Adrenal gland (tissue), 12 donors: ENCODE measurements around the gene SHTN1. TPM values are rescaled to one million over a fixed set of nuclear protein-coding genes. Genes with fewer than 3 reads are reported as not detected.

Experiments
- DNase-seq, 7 donors: peaks; one replicate each; pipeline ENCODE4 v3.0.0-alpha.2; 2019 to 2020
- H3K27ac ChIP-seq, 5 donors: fragments of 200-600 bp; sonication (generic) in 4 of 5; 1 replicate in 3 of 5; 2 replicates in 2 of 5; pipeline versions ENCODE4 v1.5.1 to v1.8.0; 2016 to 2020; ENCODE audit warnings: mild to moderate bottlenecking in 1 of 5
- H3K27me3 ChIP-seq: fragments of 200-600 bp; 2 replicates; pipeline ENCODE4 v1.8.0; 2021
- H3K36me3 ChIP-seq, 2 donors: fragments of 200-600 bp; replicated peaks in 1 of 2; 1 replicate in 1 of 2; 2 replicates in 1 of 2; pipeline versions ENCODE4 v1.5.1 to v1.8.0; 2018 to 2022
- H3K4me1 ChIP-seq, 2 donors: fragments of 200-600 bp; replicated peaks in 1 of 2; 1 replicate in 1 of 2; 2 replicates in 1 of 2; pipeline versions ENCODE4 v1.5.1 to v1.8.0; 2018 to 2021
- H3K4me3 ChIP-seq, 4 donors: fragments of 200-600 bp; sonication (generic) in 3 of 4; one replicate each; pipeline ENCODE4 v1.5.1; 2016 to 2018
- H3K9me3 ChIP-seq, 3 donors: fragments of 200-600 bp; sonication (generic) in 1 of 3; replicated peaks in 1 of 3; 1 replicate in 2 of 3; 2 replicates in 1 of 3; pipeline versions ENCODE4 v1.5.1 to v1.8.0; 2016 to 2021
- POLR2A ChIP-seq, 2 donors: fragments of 450-650 bp; IDR thresholded peaks; one replicate each; pipeline ENCODE4 v1.6.1; 2017; ENCODE audit warnings: antibody characterized with exemption in 2 of 2, mild to moderate bottlenecking in 2 of 2, moderate library complexity in 1 of 2
- WGBS, 4 donors: extraction: QIAGEN DNeasy Blood & Tissue Kit in 2 of 4; methylation state at CpG; one replicate each; pipeline versions ENCODE4 v1.1.5 to v1.1.7; 2013 to 2017; 5-methylcytosine and 5-hydroxymethylcytosine counted together
- intact Hi-C, 2 donors: fragments of 100-400 bp; cut with DNase I; formaldehyde crosslinking; loops; one replicate each; pipeline versions ENCODE4 v1.14.1 to v1.15.0; 2022 to 2023
- polyA plus RNA-seq, 3 donors: library from polyadenylated mRNA; stranded (reverse); fragments of 200-250 nt in 2 of 3; fragments of 350-450 nt in 1 of 3; fragmentation: Illumina TruSeq in 1 of 3; extraction: RNeasy Lipid Tissue Mini Kit (QIAGEN cat#74804) in 1 of 3; gene quantifications; one replicate each; pipeline ENCODE4 v1.2.3, GENCODE V29; 2013 to 2014
- total RNA-seq, 9 donors: library from RNA; depleted of rRNA in 4 of 9; stranded (reverse); fragments of >200 nt in 4 of 9; fragments of 120-200 nt in 1 of 9; fragmentation: NEBNext Ultra II Directional in 1 of 9; extraction: Animal tissue kit (Norgen Biotek cat#: 25700) in 1 of 9; gene quantifications; one replicate each; pipeline versions ENCODE4 v1.1.0 to v1.2.4, GENCODE V29; 2013 to 2023
- TF ChIP-seq, protein P1 (sequence below), 6 experiments: fragments of 450-650 bp in 4 of 6; fragments of 200-600 bp in 2 of 6; sonication (generic) in 1 of 6; IDR thresholded peaks; 1 replicate in 5 of 6; 2 replicates in 1 of 6; pipeline versions ENCODE4 v1.5.1 to v1.8.0; 2016 to 2021; ENCODE audit warnings: antibody characterized with exemption in 6 of 6, mild to moderate bottlenecking in 2 of 6, moderate library complexity in 1 of 6
- donor health status: healthy with polysubstance abuse.
- donor health status: Bipolar disorder and iron deficiency.
- donor health status: DM: yes; HTN: yes; CAD: no.
- donor health status: DM: no; HTN: no; CAD: no.
- donor health status: DM: no; HTN: no; CAD: no.
- donor health status: DM: yes; HTN: yes; CAD: no.

SHTN1 gene
- total and polyA plus RNA-seq, 12 donors, result 8.8 to 30.3 (median 18.5) TPM

DNA sequence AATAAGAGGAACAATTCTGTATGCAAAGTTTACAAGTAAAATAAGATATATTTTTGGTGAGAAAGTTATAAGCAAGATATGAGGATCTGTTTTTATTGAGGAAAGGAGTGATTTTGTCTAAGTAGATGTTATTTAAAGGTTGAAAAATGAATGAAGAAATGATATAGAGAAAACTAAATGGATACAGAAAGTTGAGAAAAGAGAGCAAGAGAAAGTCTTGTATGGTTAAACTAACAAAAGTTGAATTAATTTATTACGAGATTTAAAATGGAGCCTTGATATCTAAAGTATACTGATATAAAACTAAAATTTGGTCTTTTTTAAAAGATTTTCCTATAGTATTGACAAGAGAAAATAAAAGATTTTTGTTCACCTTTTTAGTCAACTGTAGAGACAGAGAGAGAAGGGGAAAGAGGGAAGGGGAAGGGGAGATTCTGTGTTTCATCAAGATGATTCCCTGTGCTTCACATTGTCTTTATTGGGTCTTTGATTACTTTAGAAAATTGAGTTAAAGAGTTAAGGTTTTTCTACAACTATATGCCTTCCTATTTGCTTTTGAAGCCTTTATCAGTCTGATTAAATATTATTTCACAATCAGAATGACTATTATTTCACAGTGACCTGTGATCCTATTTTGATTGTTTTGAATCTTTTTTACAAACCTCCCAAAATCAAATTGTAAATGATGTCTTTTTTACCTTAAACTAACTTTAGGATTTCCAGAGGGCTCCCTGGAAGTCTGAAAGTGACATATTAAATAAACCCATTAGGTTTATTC, 10.7 kb downstream of the SHTN1 start:
- 89 to 100% (median 98%) methylated on average over 1 of the region's 1 CpG for WGBS, 4 donors
- H3K4me3 ChIP-seq, result no peak overlapping the region
- H3K27me3 ChIP-seq, result no peaks in the 10 kb centered on the region
- H3K27ac ChIP-seq, result no peak overlapping the region
- H3K36me3 ChIP-seq, result no peaks in the 10 kb centered on the region
- no peaks in the 10 kb centered on the region for H3K9me3 ChIP-seq
- intact Hi-C loops, result no loop called here
- no peak for DNase-seq
- TF ChIP-seq POLR2A (IDR thresholded peaks at IDR 0.05), result no peak
- TF ChIP-seq, protein P1, sequence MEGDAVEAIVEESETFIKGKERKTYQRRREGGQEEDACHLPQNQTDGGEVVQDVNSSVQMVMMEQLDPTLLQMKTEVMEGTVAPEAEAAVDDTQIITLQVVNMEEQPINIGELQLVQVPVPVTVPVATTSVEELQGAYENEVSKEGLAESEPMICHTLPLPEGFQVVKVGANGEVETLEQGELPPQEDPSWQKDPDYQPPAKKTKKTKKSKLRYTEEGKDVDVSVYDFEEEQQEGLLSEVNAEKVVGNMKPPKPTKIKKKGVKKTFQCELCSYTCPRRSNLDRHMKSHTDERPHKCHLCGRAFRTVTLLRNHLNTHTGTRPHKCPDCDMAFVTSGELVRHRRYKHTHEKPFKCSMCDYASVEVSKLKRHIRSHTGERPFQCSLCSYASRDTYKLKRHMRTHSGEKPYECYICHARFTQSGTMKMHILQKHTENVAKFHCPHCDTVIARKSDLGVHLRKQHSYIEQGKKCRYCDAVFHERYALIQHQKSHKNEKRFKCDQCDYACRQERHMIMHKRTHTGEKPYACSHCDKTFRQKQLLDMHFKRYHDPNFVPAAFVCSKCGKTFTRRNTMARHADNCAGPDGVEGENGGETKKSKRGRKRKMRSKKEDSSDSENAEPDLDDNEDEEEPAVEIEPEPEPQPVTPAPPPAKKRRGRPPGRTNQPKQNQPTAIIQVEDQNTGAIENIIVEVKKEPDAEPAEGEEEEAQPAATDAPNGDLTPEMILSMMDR (IDR thresholded peaks at IDR 0.05), result no peak
- no peaks in the 10 kb centered on the region for H3K4me1 ChIP-seq

DNA sequence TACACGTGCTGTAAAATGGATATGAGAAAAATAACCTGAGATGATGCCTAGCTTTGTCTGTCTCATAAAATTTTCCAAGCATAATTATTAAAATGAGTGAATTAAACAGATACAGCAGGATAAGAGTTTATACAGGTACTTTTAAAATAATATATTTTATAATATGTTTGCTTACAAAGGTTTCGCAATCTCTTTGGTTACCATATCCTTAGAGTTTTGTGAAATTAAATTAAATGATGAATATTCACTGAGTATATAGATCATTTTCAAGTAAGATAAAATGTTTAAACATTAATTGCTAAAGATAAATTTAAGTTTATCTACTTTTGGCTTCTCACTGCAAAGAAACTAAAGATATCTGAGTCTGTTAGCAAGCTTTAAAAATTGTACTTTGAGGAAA, 11.4 kb downstream of the SHTN1 start:
- H3K4me3 ChIP-seq, result no peak overlapping the region
- no peaks in the 10 kb centered on the region for H3K4me1 ChIP-seq
- WGBS, 4 donors, result 92 to 97% (median 95%) methylated on average over 2 of the region's 2 CpGs
- intact Hi-C loops, result no loop called here
- no peak overlapping the region for H3K27ac ChIP-seq
- H3K27me3 ChIP-seq, result no peaks in the 10 kb centered on the region
- TF ChIP-seq, protein P1 (IDR thresholded peaks at IDR 0.05), result no peak
- TF ChIP-seq POLR2A (IDR thresholded peaks at IDR 0.05), result no peak
- no peak for DNase-seq
- H3K36me3 ChIP-seq, result no peaks in the 10 kb centered on the region
- H3K9me3 ChIP-seq, result no peaks in the 10 kb centered on the region

DNA sequence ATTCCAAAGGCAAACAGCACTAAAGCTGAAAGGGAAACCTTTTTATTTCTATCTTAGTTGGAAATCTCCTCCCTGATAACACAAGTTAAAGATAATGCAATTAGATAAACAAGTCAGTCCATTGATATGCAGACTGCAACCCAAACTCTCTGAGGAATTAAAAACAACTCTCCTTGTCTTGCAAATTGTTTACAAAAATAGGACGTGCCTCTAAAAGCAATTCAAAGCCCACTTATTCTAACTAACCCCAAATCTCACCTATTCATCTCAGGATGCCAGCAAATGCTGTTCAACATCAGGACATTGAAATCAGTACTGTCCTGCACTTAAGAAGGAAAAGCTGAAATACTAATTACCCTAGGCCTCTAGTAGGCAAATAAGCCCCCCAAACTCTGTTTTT, 12.8 kb downstream of the SHTN1 start:
- no peaks in the 10 kb centered on the region for H3K36me3 ChIP-seq
- TF ChIP-seq, protein P1 (IDR thresholded peaks at IDR 0.05), result no peak
- no peak for TF ChIP-seq POLR2A (IDR thresholded peaks at IDR 0.05)
- no peak overlapping the region for H3K4me3 ChIP-seq
- H3K27me3 ChIP-seq, result no peaks in the 10 kb centered on the region
- H3K27ac ChIP-seq, result no peak overlapping the region
- DNase-seq, result no peak
- H3K4me1 ChIP-seq, result no peaks in the 10 kb centered on the region
- 35 to 53% (median 43%) methylated on average over 1 of the region's 1 CpG for WGBS, 4 donors
- H3K9me3 ChIP-seq, result no peaks in the 10 kb centered on the region
- intact Hi-C loops, result no loop called here

DNA sequence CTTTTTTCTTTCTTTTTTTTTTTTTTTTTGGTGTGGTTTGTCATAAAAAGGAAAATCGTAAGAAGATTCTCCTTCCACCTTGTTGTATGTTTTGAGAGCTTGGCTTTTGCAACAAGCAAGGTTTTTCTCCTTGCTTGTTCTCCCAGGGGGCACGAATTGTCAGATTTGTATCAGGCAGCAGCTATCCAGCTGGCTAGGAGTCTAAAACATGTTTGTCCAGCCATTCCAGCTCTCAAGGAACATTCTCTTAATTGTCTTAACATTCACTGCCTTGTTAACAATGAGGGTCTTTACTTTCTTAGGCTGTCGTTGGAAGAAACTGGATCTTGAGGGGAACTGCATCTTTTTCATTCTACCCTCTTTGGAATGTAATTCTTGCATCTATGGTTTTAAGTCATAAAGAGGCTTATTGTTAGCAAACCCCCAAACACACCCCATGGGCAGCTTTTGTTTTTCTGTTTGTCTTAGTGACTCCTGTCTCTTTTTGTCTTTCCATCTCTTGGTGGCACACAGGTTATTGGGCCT, 14.6 kb downstream of the SHTN1 start:
- TF ChIP-seq, protein P1 (IDR thresholded peaks at IDR 0.05), result no peak
- TF ChIP-seq POLR2A (IDR thresholded peaks at IDR 0.05), result no peak
- intact Hi-C loops, result no loop called here

More for the DNA sequence above, 14.6 kb downstream of the SHTN1 start:
- WGBS, 4 donors, result 76 to 88% (median 80%) methylated on average over 3 of the region's 3 CpGs
- Histone ChIP-seq H3K4me3 (no peak overlapping the region), H3K9me3 (no peaks in the 10 kb centered on the region), H3K36me3 (no peaks in the 10 kb centered on the region), H3K4me1 (no peaks in the 10 kb centered on the region), H3K27me3 (no peaks in the 10 kb centered on the region), H3K27ac (no peak overlapping the region)
- DNase-seq, result no peak
